ENCODE data around the gene TXNDC11.
"Not testable (repeated sequence)": the region's sequence is repeated elsewhere in the genome, so short reads cannot be mapped to it uniquely, and the experiment has no call there.

TXNDC11 gene

GRCh38 chr16:11742536-11743307 is at the start of gene TXNDC11:
Gene TXNDC11, minus strand, starts transcription at chr16:11742857. Its CDS starts 127 bp downstream, at chr16:11742730.
- peak; percentile 98 to 99 for DNase-seq
- H3K4me1 Mint-ChIP-seq, result peaks cover 55% of the 10 kb centered on the region
- no peaks in the 10 kb centered on the region for H3K27me3 Mint-ChIP-seq
- ATAC-seq, result peak; percentile 96
- H3K27ac Mint-ChIP-seq, result peak within 1 kb of the TSS; percentile 94 to 95
- peak within 1 kb of the TSS; percentile 87 to 93 for H3K4me3 Mint-ChIP-seq
- H3K9me3 Mint-ChIP-seq, result no peaks in the 10 kb centered on the region

- no peaks in the 10 kb centered on the region for H3K27me3 Mint-ChIP-seq
- ATAC-seq, result no peak
- peaks cover 98% of the 10 kb centered on the region for H3K4me1 Mint-ChIP-seq
Measured at GRCh38 chr16:11791144-11791828, 48.6 kb upstream of the TXNDC11 start.

GRCh38 chr16:11788914-11789313 is 46.3 kb upstream of the TXNDC11 start:
- DNase-seq, result no peak
- no peak overlapping the region for H3K4me3 Mint-ChIP-seq

More at GRCh38 chr16:11791144-11791828, 48.6 kb upstream of the TXNDC11 start:
- no peak for DNase-seq
- Mint-ChIP-seq H3K9me3 (no peaks in the 10 kb centered on the region), H3K27ac (peak overlapping the region; percentile 3 to 73), H3K4me3 (peak overlapping the region in 1 of 2 donors; percentile 13)

GRCh38 chr16:11784980-11785599 is 42.4 kb upstream of the TXNDC11 start:
- ATAC-seq, H3K27me3 Mint-ChIP-seq, H3K9me3 Mint-ChIP-seq, DNase-seq: not testable (repeated sequence)
- peak overlapping the region; percentile 45 to 49 for H3K4me3 Mint-ChIP-seq
- peaks cover 99% of the 10 kb centered on the region for H3K4me1 Mint-ChIP-seq
- peak overlapping the region in 1 of 2 donors; percentile 92 for H3K27ac Mint-ChIP-seq

More at GRCh38 chr16:11788914-11789313, 46.3 kb upstream of the TXNDC11 start:
- Mint-ChIP-seq H3K9me3 (no peaks in the 10 kb centered on the region), H3K4me1 (peaks cover 99% of the 10 kb centered on the region), H3K27me3 (no peaks in the 10 kb centered on the region), H3K27ac (peak overlapping the region; percentile 14 to 22)
- peak; percentile 33 for ATAC-seq

GRCh38 chr16:11784381-11784780 is 41.7 kb upstream of the TXNDC11 start:
- ATAC-seq, H3K27me3 Mint-ChIP-seq, DNase-seq, H3K9me3 Mint-ChIP-seq: not testable (repeated sequence)
- Mint-ChIP-seq H3K4me3 (peak overlapping the region; percentile 45 to 49), H3K27ac (peak overlapping the region; percentile 83 to 93), H3K4me1 (peaks cover 94% of the 10 kb centered on the region)

GRCh38 chr16:11784038-11784369 is 41.3 kb upstream of the TXNDC11 start:
- no peaks in the 10 kb centered on the region for H3K9me3 Mint-ChIP-seq
- DNase-seq (no peak), ATAC-seq (no peak)
- peak overlapping the region; percentile 79 to 83 for H3K4me3 Mint-ChIP-seq
- peaks cover 90% of the 10 kb centered on the region for H3K4me1 Mint-ChIP-seq
- H3K27ac Mint-ChIP-seq, result peak overlapping the region; percentile 93 to 98
- no peaks in the 10 kb centered on the region for H3K27me3 Mint-ChIP-seq

GRCh38 chr16:11783319-11784037 is 40.8 kb upstream of the TXNDC11 start:
- ATAC-seq (peak; percentile 93), DNase-seq (peak; percentile 60 to 62)
- H3K4me1 Mint-ChIP-seq, result peaks cover 84% of the 10 kb centered on the region
- peak overlapping the region; percentile 79 to 83 for H3K4me3 Mint-ChIP-seq
- H3K27me3 Mint-ChIP-seq, result no peaks in the 10 kb centered on the region
- H3K9me3 Mint-ChIP-seq, result no peaks in the 10 kb centered on the region
- H3K27ac Mint-ChIP-seq, result peak overlapping the region; percentile 93 to 98

- ATAC-seq (no peak), DNase-seq (no peak)
- Mint-ChIP-seq H3K9me3 (no peaks in the 10 kb centered on the region), H3K4me1 (peaks cover 67% of the 10 kb centered on the region), H3K27ac (peak overlapping the region; percentile 65 to 98), H3K4me3 (peak overlapping the region; percentile 79 to 83), H3K27me3 (no peaks in the 10 kb centered on the region)
Measured at GRCh38 chr16:11781773-11782172, 39.1 kb upstream of the TXNDC11 start.

GRCh38 chr16:11780991-11781680 is 38.5 kb upstream of the TXNDC11 start:
- Mint-ChIP-seq H3K4me3 (peak overlapping the region in 1 of 2 donors; percentile 37), H3K9me3 (no peaks in the 10 kb centered on the region), H3K4me1 (peaks cover 61% of the 10 kb centered on the region), H3K27me3 (no peaks in the 10 kb centered on the region), H3K27ac (peak overlapping the region; percentile 63 to 84)
- no peak for ATAC-seq
- DNase-seq, result no peak

GRCh38 chr16:11779074-11779473 is 36.4 kb upstream of the TXNDC11 start:
- H3K27ac Mint-ChIP-seq, result no peak overlapping the region
- no peak for ATAC-seq
- no peaks in the 10 kb centered on the region for H3K27me3 Mint-ChIP-seq

GRCh38 chr16:11774065-11774626 is 31.5 kb upstream of the TXNDC11 start:
- peaks cover 25% of the 10 kb centered on the region for H3K4me1 Mint-ChIP-seq
- DNase-seq, result no peak
- ATAC-seq, result peak; percentile 53
- peak overlapping the region in 1 of 2 donors; percentile 87 for H3K27ac Mint-ChIP-seq
- no peaks in the 10 kb centered on the region for H3K9me3 Mint-ChIP-seq
- H3K27me3 Mint-ChIP-seq, result no peaks in the 10 kb centered on the region
- no peak overlapping the region for H3K4me3 Mint-ChIP-seq

More at GRCh38 chr16:11779074-11779473, 36.4 kb upstream of the TXNDC11 start:
- H3K9me3 Mint-ChIP-seq, result no peaks in the 10 kb centered on the region
- no peak for DNase-seq
- no peak overlapping the region for H3K4me3 Mint-ChIP-seq
- peaks cover 51% of the 10 kb centered on the region for H3K4me1 Mint-ChIP-seq

GRCh38 chr16:11768849-11769248 is 26.2 kb upstream of the TXNDC11 start:
- H3K9me3 Mint-ChIP-seq, result no peaks in the 10 kb centered on the region
- H3K4me1 Mint-ChIP-seq, result peaks cover 13% of the 10 kb centered on the region
- ATAC-seq (no peak), DNase-seq (no peak)
- H3K27me3 Mint-ChIP-seq, result no peaks in the 10 kb centered on the region
- peak overlapping the region in 1 of 2 donors; percentile 30 for H3K4me3 Mint-ChIP-seq
- peak overlapping the region in 1 of 2 donors; percentile 55 for H3K27ac Mint-ChIP-seq

- no peaks in the 10 kb centered on the region for H3K9me3 Mint-ChIP-seq
- H3K27me3 Mint-ChIP-seq, result no peaks in the 10 kb centered on the region
- H3K4me1 Mint-ChIP-seq, result no peaks in the 10 kb centered on the region
- peak overlapping the region in 1 of 2 donors; percentile 30 for H3K27ac Mint-ChIP-seq
- DNase-seq (no peak), ATAC-seq (no peak)
- H3K4me3 Mint-ChIP-seq, result no peak overlapping the region
Measured at GRCh38 chr16:11762431-11762830, 19.8 kb upstream of the TXNDC11 start.

- Mint-ChIP-seq H3K27ac (no peak overlapping the region), H3K27me3 (no peaks in the 10 kb centered on the region), H3K4me3 (no peak overlapping the region), H3K4me1 (no peaks in the 10 kb centered on the region), H3K9me3 (no peaks in the 10 kb centered on the region)
- DNase-seq, result no peak
- ATAC-seq, result no peak
Measured at GRCh38 chr16:11759997-11760396, 17.3 kb upstream of the TXNDC11 start.
